Gastroesophageal sphincter (tissue), 3 donors: Measurements from ENCODE around the gene NAV2.

ENCODE experiments used
- CTCF ChIP-seq, 4 experiments: fragments of 200-600 bp in 2 of 4; fragments of 450-650 bp in 2 of 4; sonication (generic) in 1 of 4; IDR thresholded peaks; one replicate each; pipeline ENCODE4 v1.5.1; 2017 to 2019; ENCODE audit warnings: antibody characterized with exemption in 4 of 4, mild to moderate bottlenecking in 2 of 4, moderate library complexity in 2 of 4
- EP300 ChIP-seq: sonication (generic); formaldehyde crosslinking; IDR thresholded peaks from one replicate; pipeline ENCODE4 v1.6.1; 2017; ENCODE audit warnings: antibody characterized with exemption, mild to moderate bottlenecking
- POLR2A ChIP-seq, 2 donors: fragments of 450-650 bp; IDR thresholded peaks; one replicate each; pipeline ENCODE4 v1.6.1; 2017; ENCODE audit warnings: antibody characterized with exemption in 2 of 2, mild to moderate bottlenecking in 2 of 2, moderate library complexity in 1 of 2
- POLR2AphosphoS5 ChIP-seq: sonication (generic); formaldehyde crosslinking; IDR thresholded peaks from one replicate; pipeline ENCODE4 v1.6.1; 2017; ENCODE audit warnings: antibody characterized with exemption

GRCh38 chr11:19727246-19727645, 14.6 kb downstream of the NAV2 start:
- TF ChIP-seq CTCF (IDR thresholded peaks at IDR 0.05) (no peak), POLR2AphosphoS5 (peak; percentile 72), POLR2A (IDR thresholded peaks at IDR 0.05) (no peak), EP300 (no peak)
